PC-3 (cell line): ENCODE data around the gene NOX3.

Source experiments
- EZH2 ChIP-seq: fragments of 300-600 bp; sonication (generic); IDR thresholded peaks from one replicate; pipeline ENCODE4 v1.6.1; 2017; ENCODE audit warnings: antibody characterized with exemption, mild to moderate bottlenecking, low read length; ENCODE audit not compliant: unreplicated experiment
- EZH2phosphoT487 ChIP-seq: fragments of 300-600 bp; sonication (generic); IDR thresholded peaks from 2 replicates; pipeline ENCODE4 v1.6.1; 2018; ENCODE audit warnings: mild to moderate bottlenecking, antibody characterized with exemption, low read length, borderline replicate concordance
- TF ChIP-seq, protein P1 (sequence below): fragments of 300-600 bp; sonication (generic); conservative IDR thresholded peaks from 2 replicates; pipeline ENCODE4 v1.5.1; 2017; ENCODE audit warnings: antibody characterized with exemption, low read depth, mild to moderate bottlenecking, low read length

DNA sequence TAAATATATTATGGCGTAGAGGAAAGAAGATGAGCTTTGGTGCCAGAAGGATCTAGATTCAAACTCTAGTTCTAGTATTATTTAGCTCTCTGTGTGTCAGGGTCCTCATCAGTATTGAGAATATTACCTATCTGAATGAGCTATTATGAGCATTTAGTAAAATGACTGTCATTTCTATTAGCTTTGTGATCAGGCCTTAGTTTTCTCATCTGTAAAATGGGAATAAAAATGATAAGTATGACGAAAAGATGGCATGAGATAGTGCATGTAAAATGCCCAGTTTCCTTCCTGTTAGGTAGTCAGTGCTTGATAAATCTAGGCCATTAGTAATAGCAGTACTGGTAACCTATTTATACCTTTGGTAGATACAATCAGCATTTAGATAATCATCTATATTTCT is 35.1 kb downstream of the NOX3 start:
- TF ChIP-seq, protein P1, sequence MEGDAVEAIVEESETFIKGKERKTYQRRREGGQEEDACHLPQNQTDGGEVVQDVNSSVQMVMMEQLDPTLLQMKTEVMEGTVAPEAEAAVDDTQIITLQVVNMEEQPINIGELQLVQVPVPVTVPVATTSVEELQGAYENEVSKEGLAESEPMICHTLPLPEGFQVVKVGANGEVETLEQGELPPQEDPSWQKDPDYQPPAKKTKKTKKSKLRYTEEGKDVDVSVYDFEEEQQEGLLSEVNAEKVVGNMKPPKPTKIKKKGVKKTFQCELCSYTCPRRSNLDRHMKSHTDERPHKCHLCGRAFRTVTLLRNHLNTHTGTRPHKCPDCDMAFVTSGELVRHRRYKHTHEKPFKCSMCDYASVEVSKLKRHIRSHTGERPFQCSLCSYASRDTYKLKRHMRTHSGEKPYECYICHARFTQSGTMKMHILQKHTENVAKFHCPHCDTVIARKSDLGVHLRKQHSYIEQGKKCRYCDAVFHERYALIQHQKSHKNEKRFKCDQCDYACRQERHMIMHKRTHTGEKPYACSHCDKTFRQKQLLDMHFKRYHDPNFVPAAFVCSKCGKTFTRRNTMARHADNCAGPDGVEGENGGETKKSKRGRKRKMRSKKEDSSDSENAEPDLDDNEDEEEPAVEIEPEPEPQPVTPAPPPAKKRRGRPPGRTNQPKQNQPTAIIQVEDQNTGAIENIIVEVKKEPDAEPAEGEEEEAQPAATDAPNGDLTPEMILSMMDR, result no peak
- TF ChIP-seq EZH2, result no peak
- TF ChIP-seq EZH2phosphoT487, result no peak
